HCT116 (cell line): Measurements from ENCODE around the gene CELF4. TPM values are rescaled to one million over a fixed set of nuclear protein-coding genes. Genes with fewer than 3 reads are reported as not detected.

Source experiments
- ATAC-seq: fragments of 200-7000 bp; cut with Tn5 transposase; 2 replicates; pipeline ENCODE4 v1.9.1; 2020; ENCODE audit warnings: mild to moderate bottlenecking, moderate library complexity
- BruUV-seq: library from RNA; stranded (reverse); fragments of 400-500 nt; replicated peaks from 2 replicates; lab custom pipeline; 2021; lab: Mats Ljungman, UMichigan
- CTCF ChIA-PET: fragments of 300-600 bp; sonication (Branson Sonifier 250); formaldehyde crosslinking; loops from one replicate; lab custom pipeline; 2021; ENCODE audit warnings: antibody characterized with exemption; lab: Charles Lee
- POLR2A ChIA-PET: fragments of 300-600, 350-600 bp; sonication (Branson Sonifier 250); formaldehyde crosslinking; loops from one replicate; lab custom pipeline; 2021; ENCODE audit warnings: antibody characterized with exemption; lab: Charles Lee
- RAD21 ChIA-PET, 2 experiments: fragments of 300-600 bp; sonication (Branson Sonifier 250); formaldehyde crosslinking; loops; one replicate each; lab custom pipeline; 2023; ENCODE audit warnings: low total read pairs in 2 of 2; ENCODE audit not compliant: uncharacterized antibody in 2 of 2, unreplicated experiment in 2 of 2, low non-redundant PET in 1 of 2; lab: Charles Lee
- DNase-seq: peaks from one replicate; pipeline ENCODE4 v3.0.0-alpha.2; 2010; ENCODE audit warnings: low read depth, low spot score
- H2AFZ ChIP-seq: fragments of 200-600 bp; shearing (Covaris generic), sonication (generic); 2 replicates; pipeline ENCODE4 v1.6.1; 2017; ENCODE audit warnings: low read depth, mixed run types, mixed read lengths, antibody characterized with exemption, low read length; ENCODE audit not compliant: poor library complexity, severe bottlenecking
- H3K27ac ChIP-seq: 2 replicates; pipeline ENCODE4 v1.5.1; 2012; ENCODE audit warnings: low read depth, low read length
- H3K27me3 ChIP-seq: fragments of 200-600 bp; sonication (generic); 2 replicates; pipeline ENCODE4 v1.6.1; 2016; ENCODE audit warnings: mixed run types, low read length, mixed read lengths; ENCODE audit not compliant: insufficient read depth
- H3K36me3 ChIP-seq, 2 experiments: fragments of 200-500 bp in 1 of 2; fragments of 200-600 bp in 1 of 2; sonication (Bioruptor generic) in 1 of 2; sonication (generic) in 1 of 2; 2 replicates each; pipeline versions ENCODE4 v1.5.1 to v1.6.1; 2014 to 2016; ENCODE audit warnings: low read length in 2 of 2, inconsistent platforms in 1 of 2, mixed read lengths in 1 of 2, mixed run types in 1 of 2; ENCODE audit not compliant: insufficient read depth in 2 of 2, control insufficient read depth in 1 of 2
- H3K4me1 ChIP-seq, 2 experiments: fragments of 200-600 bp in 1 of 2; sonication (generic) in 1 of 2; 2 replicates each; pipeline versions ENCODE4 v1.5.1 to v1.6.1; 2012 to 2017; ENCODE audit warnings: low read length in 2 of 2, inconsistent platforms in 1 of 2, mild to moderate bottlenecking in 1 of 2, mixed read lengths in 1 of 2, mixed run types in 1 of 2, moderate library complexity in 1 of 2; ENCODE audit not compliant: insufficient read depth in 2 of 2, control insufficient read depth in 1 of 2
- H3K4me2 ChIP-seq: fragments of 200-600 bp; sonication (generic); 2 replicates; pipeline ENCODE4 v1.6.1; 2017; ENCODE audit warnings: mixed run types, low read length, mixed read lengths
- H3K4me3 ChIP-seq, 2 experiments: fragments of 200-600 bp in 1 of 2; sonication (generic) in 1 of 2; replicated peaks in 1 of 2; 2 replicates each; pipeline ENCODE4 v1.5.1; 2011 to 2016; ENCODE audit warnings: low read length in 2 of 2, control low read depth in 1 of 2, low read depth in 1 of 2, mild to moderate bottlenecking in 1 of 2, mixed read lengths in 1 of 2, mixed run types in 1 of 2
- H3K79me2 ChIP-seq: fragments of 200-600 bp; sonication (generic); 2 replicates; pipeline ENCODE4 v1.6.1; 2017; ENCODE audit warnings: mild to moderate bottlenecking, mixed run types, low read length, moderate library complexity, mixed read lengths; ENCODE audit not compliant: insufficient read depth
- H3K9ac ChIP-seq: fragments of 200-600 bp; sonication (generic); 2 replicates; pipeline ENCODE4 v1.6.1; 2016; ENCODE audit warnings: low read length, mixed read lengths
- H3K9me2 ChIP-seq: fragments of 200-600 bp; sonication (generic), shearing (Covaris generic); 2 replicates; pipeline ENCODE4 v1.6.1; 2017; ENCODE audit warnings: mixed run types, mild to moderate bottlenecking, moderate library complexity; ENCODE audit not compliant: insufficient read depth
- H3K9me3 ChIP-seq, 2 experiments: fragments of 200-500 bp in 1 of 2; fragments of 200-600 bp in 1 of 2; sonication (Bioruptor generic) in 1 of 2; sonication (generic) in 1 of 2; 2 replicates each; pipeline ENCODE4 v1.6.1; 2014 to 2017; ENCODE audit warnings: low read length in 2 of 2, mixed read lengths in 2 of 2, inconsistent platforms in 1 of 2, low read depth in 1 of 2, mild to moderate bottlenecking in 1 of 2, mixed run types in 1 of 2, moderate library complexity in 1 of 2; ENCODE audit not compliant: control insufficient read depth in 1 of 2, insufficient read depth in 1 of 2
- H4K20me1 ChIP-seq: fragments of 200-600 bp; sonication (generic), shearing (Covaris generic); 2 replicates; pipeline ENCODE4 v1.6.1; 2017; ENCODE audit warnings: mixed run types, mild to moderate bottlenecking, moderate library complexity; ENCODE audit not compliant: insufficient read depth
- CBX3 ChIP-seq: IDR thresholded peaks from 2 replicates; pipeline ENCODE4 v1.6.1; 2012; ENCODE audit warnings: low read depth
- CEBPB ChIP-seq: IDR thresholded peaks from 2 replicates; pipeline ENCODE4 v1.6.1; 2012; ENCODE audit warnings: low read depth
- EGR1 ChIP-seq: IDR thresholded peaks from 2 replicates; pipeline ENCODE4 v1.6.1; 2012; ENCODE audit warnings: low read depth
- EZH2 ChIP-seq: fragments of 200-600 bp; sonication (generic); IDR thresholded peaks from 2 replicates; pipeline ENCODE4 v1.6.1; 2017; ENCODE audit warnings: antibody characterized with exemption, mixed run types
- POLR2AphosphoS5 ChIP-seq: IDR thresholded peaks from 2 replicates; pipeline ENCODE4 v1.6.1; 2011; ENCODE audit warnings: mild to moderate bottlenecking, low read depth, low read length, moderate library complexity
- RAD21 ChIP-seq: IDR thresholded peaks from 2 replicates; pipeline ENCODE4 v1.6.1; 2012; ENCODE audit warnings: low read depth, mild to moderate bottlenecking
- SRF ChIP-seq: IDR thresholded peaks from 2 replicates; pipeline ENCODE4 v1.6.1; 2012; ENCODE audit warnings: low read depth
- TCF7L2 ChIP-seq: IDR thresholded peaks from 2 replicates; pipeline ENCODE4 v1.7.0; 2011; ENCODE audit warnings: borderline replicate concordance, inconsistent platforms; ENCODE audit not compliant: insufficient read depth, insufficient read length; ENCODE audit errors: extremely low read depth
- YY1 ChIP-seq: IDR thresholded peaks from 2 replicates; pipeline ENCODE4 v1.6.1; 2011; ENCODE audit warnings: low read length, low read depth, moderate library complexity, mild to moderate bottlenecking; ENCODE audit not compliant: insufficient replicate concordance; ENCODE audit errors: extremely low read depth
- ZBTB33 ChIP-seq: IDR thresholded peaks from 2 replicates; pipeline ENCODE4 v1.6.1; 2011; ENCODE audit warnings: mild to moderate bottlenecking, low read length, moderate library complexity; ENCODE audit not compliant: insufficient replicate concordance; ENCODE audit errors: extremely low read depth
- ZFX ChIP-seq: fragments of 450-650 bp; IDR thresholded peaks from 2 replicates; pipeline ENCODE4 v1.6.1; 2017
- ZNF274 ChIP-seq: fragments of 200-500 bp; sonication (Bioruptor generic); IDR thresholded peaks from 2 replicates; pipeline ENCODE4 v1.6.1; 2014; ENCODE audit warnings: mild to moderate bottlenecking, low read depth, low read length, inconsistent platforms
- intact Hi-C: fragments of 100-400 bp; cut with micrococcal nuclease; formaldehyde crosslinking; loops from 2 replicates; pipeline ENCODE4 v1.10.0; 2022
- total RNA-seq: library from RNA; stranded (reverse); gene quantifications from one replicate; pipeline ENCODE4 v1.2.1, GENCODE V29; 2021; ENCODE audit not compliant: unreplicated experiment

Gene CELF4
- total RNA-seq, 1 experiment from 2014 or later = not detected

- Histone ChIP-seq H3K9ac (no peak overlapping the region), H3K27ac (no peak overlapping the region), H3K4me3 (no peak overlapping the region), H3K27me3 (peaks cover 26% of the 10 kb centered on the region; the same call in 1 of the 2 replicates), H3K9me3 (no peaks in the 10 kb centered on the region), H3K4me1 (no peaks in the 10 kb centered on the region), H3K9me2 (no peaks in the 10 kb centered on the region), H3K79me2 (no peaks in the 10 kb centered on the region), H2AFZ (no peak overlapping the region), H3K4me2 (no peak overlapping the region), H3K36me3 (no peaks in the 10 kb centered on the region), H4K20me1 (no peaks in the 10 kb centered on the region)
- ATAC-seq (no peak), DNase-seq (no peak)
- no TSS peak for BruUV-seq
- TF ChIP-seq YY1 (no peak), RAD21 (no peak), TCF7L2 (no peak), POLR2AphosphoS5 (no peak), ZNF274 (no peak), ZBTB33 (no peak), SRF (no peak), EGR1 (no peak), ZFX (no peak), EZH2 (no peak), CBX3 (no peak), CEBPB (no peak)
- CTCF ChIA-PET = no interaction called here
- intact Hi-C loops = no loop called here
- RAD21 ChIA-PET = no interaction called here
- POLR2A ChIA-PET = no interaction called here
These were observed 184.0 kb downstream of the CELF4 start for GRCh38 chr18:37381554-37381953.
